WTC11 (cell line): ENCODE measurements around the gene FSTL4. TPM values are rescaled to one million over a fixed set of nuclear protein-coding genes. Genes with fewer than 3 reads are reported as not detected.
A peak's percentile ranks its signal among the peaks of the same experiment; 100 is the strongest.

ENCODE experiments used
- ATAC-seq: fragments of 200-7000 bp; cut with Tn5 transposase; 2 replicates; pipeline ENCODE4 v1.10.0; 2021; ENCODE audit warnings: mild to moderate bottlenecking, moderate library complexity
- CTCF ChIA-PET: fragments of 300-600 bp; sonication (Branson Sonifier 250); formaldehyde crosslinking; loops from one replicate; lab custom pipeline; 2021; ENCODE audit warnings: antibody characterized with exemption; lab: Charles Lee
- POLR2A ChIA-PET: fragments of 350-600 bp; sonication (Branson Sonifier 250); formaldehyde crosslinking; loops from one replicate; lab custom pipeline; 2021; ENCODE audit warnings: antibody characterized with exemption; lab: Charles Lee
- DNase-seq: peaks from one replicate; pipeline ENCODE4 v3.0.0; 2021; ENCODE audit warnings: low spot score
- H3K27ac Mint-ChIP-seq: 2 replicates; pipeline ENCODE4 v1.8.0; 2021; ENCODE audit warnings: mixed read lengths
- H3K27me3 Mint-ChIP-seq: 2 replicates; pipeline ENCODE4 v1.8.0; 2021; ENCODE audit warnings: low read depth, mild to moderate bottlenecking, moderate library complexity, mixed read lengths
- H3K36me3 Mint-ChIP-seq: 2 replicates; pipeline ENCODE4 v1.8.0; 2021; ENCODE audit warnings: mixed read lengths
- H3K4me1 Mint-ChIP-seq: 2 replicates; pipeline ENCODE4 v1.8.0; 2022; ENCODE audit warnings: mixed read lengths
- H3K4me3 Mint-ChIP-seq: 2 replicates; pipeline ENCODE4 v1.8.0; 2021; ENCODE audit warnings: mild to moderate bottlenecking, moderate library complexity, mixed read lengths
- H3K9me3 Mint-ChIP-seq: 2 replicates; pipeline ENCODE4 v1.8.0; 2021; ENCODE audit warnings: mixed read lengths
- CREB1 ChIP-seq: sonication (generic); formaldehyde crosslinking; IDR thresholded peaks from 2 replicates; pipeline ENCODE4 v1.8.0; 2023; ENCODE audit warnings: mild to moderate bottlenecking, missing genetic modification reagents
- CREM ChIP-seq: sonication (generic); formaldehyde crosslinking; IDR thresholded peaks from 2 replicates; pipeline ENCODE4 v1.8.1; 2022; ENCODE audit warnings: mild to moderate bottlenecking, missing genetic modification reagents, moderate library complexity
- EMX1 ChIP-seq: fragments of 250-450 bp; sonication (Bioruptor Pico); IDR thresholded peaks from 2 replicates; pipeline ENCODE4 v1.8.0; 2021; ENCODE audit warnings: mild to moderate bottlenecking
- FOXJ3 ChIP-seq: sonication (generic); formaldehyde crosslinking; IDR thresholded peaks from 2 replicates; pipeline ENCODE4 v1.9.0; 2021; ENCODE audit warnings: missing genetic modification reagents, mild to moderate bottlenecking, borderline replicate concordance
- FOXP1 ChIP-seq: sonication (generic); formaldehyde crosslinking; IDR thresholded peaks from 2 replicates; pipeline ENCODE4 v1.8.0; 2022; ENCODE audit warnings: missing genetic modification reagents, mild to moderate bottlenecking, moderate library complexity, borderline replicate concordance
- JUN ChIP-seq: sonication (generic); formaldehyde crosslinking; IDR thresholded peaks from 2 replicates; pipeline ENCODE4 v1.8.0; 2023; ENCODE audit warnings: mild to moderate bottlenecking, missing genetic modification reagents
- NFATC4 ChIP-seq: fragments of 250-450 bp; sonication (Bioruptor Pico); IDR thresholded peaks from 2 replicates; pipeline ENCODE4 v1.9.0; 2021; ENCODE audit warnings: mild to moderate bottlenecking
- RELA ChIP-seq: sonication (generic); formaldehyde crosslinking; IDR thresholded peaks from 2 replicates; pipeline ENCODE4 v1.8.1; 2022; ENCODE audit warnings: missing genetic modification reagents, mild to moderate bottlenecking, borderline replicate concordance
- SMAD4 ChIP-seq: sonication (generic); formaldehyde crosslinking; IDR thresholded peaks from 2 replicates; pipeline ENCODE4 v1.8.0; 2022; ENCODE audit warnings: mild to moderate bottlenecking, missing genetic modification reagents
- TEAD4 ChIP-seq: sonication (generic); formaldehyde crosslinking; IDR thresholded peaks from 2 replicates; pipeline ENCODE4 v1.8.0; 2022; ENCODE audit warnings: mild to moderate bottlenecking, missing genetic modification reagents
- ZNF423 ChIP-seq: fragments of 250-450 bp; sonication (Bioruptor Pico); IDR thresholded peaks from 2 replicates; pipeline ENCODE4 v2.1.2; 2022; ENCODE audit warnings: mild to moderate bottlenecking, moderate library complexity
- total RNA-seq: library from RNA; stranded (reverse); gene quantifications from 3 replicates; pipeline ENCODE4 v1.2.3, GENCODE V29; 2021
- TF ChIP-seq, protein P1 (sequence below): sonication (generic); formaldehyde crosslinking; IDR thresholded peaks from 2 replicates; pipeline ENCODE4 v1.8.0; 2023; ENCODE audit warnings: missing genetic modification reagents
- TF ChIP-seq, protein P2 (sequence below): sonication (generic); formaldehyde crosslinking; conservative IDR thresholded peaks from 2 replicates; pipeline ENCODE4 v1.8.1; 2023; ENCODE audit warnings: mild to moderate bottlenecking, low read depth, missing genetic modification reagents, moderate library complexity
- TF ChIP-seq, protein P3 (sequence below): sonication (generic); formaldehyde crosslinking; IDR thresholded peaks from 2 replicates; pipeline ENCODE4 v1.8.0; 2023; ENCODE audit warnings: missing genetic modification reagents, mild to moderate bottlenecking, borderline replicate concordance
- TF ChIP-seq, protein P4 (sequence below): fragments of 250-450 bp; sonication (Bioruptor Pico); IDR thresholded peaks from 2 replicates; pipeline ENCODE4 v1.8.0; 2021; ENCODE audit warnings: mild to moderate bottlenecking
- TF ChIP-seq, protein P5 (sequence below): sonication (generic); formaldehyde crosslinking; IDR thresholded peaks from 2 replicates; pipeline ENCODE4 v1.8.1; 2022; ENCODE audit warnings: low read depth, missing genetic modification reagents, borderline replicate concordance

The FSTL4 gene
- total RNA-seq, 1 experiment from 2014 or later, result 6.1 TPM

DNA sequence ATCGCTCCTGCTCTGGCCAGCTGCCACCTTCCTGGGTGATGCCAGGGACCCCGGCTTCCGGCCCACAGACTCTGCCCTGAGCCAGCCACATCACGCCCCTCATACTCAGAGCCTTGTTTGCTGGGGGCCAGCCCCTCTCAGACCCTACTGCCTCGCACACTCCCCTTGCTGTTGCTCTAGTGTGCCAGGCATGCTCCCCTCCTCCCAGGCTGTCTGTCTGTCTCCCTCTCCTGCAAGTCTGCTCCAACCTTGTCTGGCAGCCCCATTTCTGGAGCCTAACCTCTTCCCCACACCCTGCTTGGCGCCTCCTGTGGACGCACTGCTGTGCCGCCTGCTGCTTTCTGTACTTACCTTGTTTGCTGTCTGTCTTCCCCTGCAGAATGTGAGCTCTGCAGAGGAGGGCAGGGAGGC, 375.8 kb downstream of the FSTL4 start:
- Mint-ChIP-seq H3K36me3 (peaks cover 3% of the 10 kb centered on the region; the same call in 1 of the 2 replicates), H3K4me1 (0 out of 2 replicates have a peak, but pooled peaks cover 4% of the 10 kb centered on the region), H3K9me3 (peaks cover 15% of the 10 kb centered on the region), H3K27me3 (no peaks in the 10 kb centered on the region), H3K4me3 (no peak overlapping the region), H3K27ac (no peak overlapping the region)
- DNase-seq (no peak), ATAC-seq (peak; percentile 74)
- ChIA-PET POLR2A (no interaction called here), CTCF (interaction anchor here (0.6 to 2.2 kb wide), 10 partner anchors 9 to 760 kb away, joined by 3 to 14 read pairs (median 5); no protein-coding TSS in a partner anchor)
- TF ChIP-seq ZNF423 (CRISPR knock-in tag) (0 out of 2 replicates have a peak, but pooled peaks have one; percentile 8), FOXP1 (CRISPR knock-in tag) (no peak), CREB1 (CRISPR knock-in tag) (no peak), SMAD4 (CRISPR knock-in tag) (no peak), JUN (no peak), TEAD4 (CRISPR knock-in tag) (no peak), FOXJ3 (CRISPR knock-in tag) (no peak), NFATC4 (CRISPR knock-in tag) (no peak)
- TF ChIP-seq, protein P1, sequence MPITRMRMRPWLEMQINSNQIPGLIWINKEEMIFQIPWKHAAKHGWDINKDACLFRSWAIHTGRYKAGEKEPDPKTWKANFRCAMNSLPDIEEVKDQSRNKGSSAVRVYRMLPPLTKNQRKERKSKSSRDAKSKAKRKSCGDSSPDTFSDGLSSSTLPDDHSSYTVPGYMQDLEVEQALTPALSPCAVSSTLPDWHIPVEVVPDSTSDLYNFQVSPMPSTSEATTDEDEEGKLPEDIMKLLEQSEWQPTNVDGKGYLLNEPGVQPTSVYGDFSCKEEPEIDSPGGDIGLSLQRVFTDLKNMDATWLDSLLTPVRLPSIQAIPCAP, result no peak

DNA sequence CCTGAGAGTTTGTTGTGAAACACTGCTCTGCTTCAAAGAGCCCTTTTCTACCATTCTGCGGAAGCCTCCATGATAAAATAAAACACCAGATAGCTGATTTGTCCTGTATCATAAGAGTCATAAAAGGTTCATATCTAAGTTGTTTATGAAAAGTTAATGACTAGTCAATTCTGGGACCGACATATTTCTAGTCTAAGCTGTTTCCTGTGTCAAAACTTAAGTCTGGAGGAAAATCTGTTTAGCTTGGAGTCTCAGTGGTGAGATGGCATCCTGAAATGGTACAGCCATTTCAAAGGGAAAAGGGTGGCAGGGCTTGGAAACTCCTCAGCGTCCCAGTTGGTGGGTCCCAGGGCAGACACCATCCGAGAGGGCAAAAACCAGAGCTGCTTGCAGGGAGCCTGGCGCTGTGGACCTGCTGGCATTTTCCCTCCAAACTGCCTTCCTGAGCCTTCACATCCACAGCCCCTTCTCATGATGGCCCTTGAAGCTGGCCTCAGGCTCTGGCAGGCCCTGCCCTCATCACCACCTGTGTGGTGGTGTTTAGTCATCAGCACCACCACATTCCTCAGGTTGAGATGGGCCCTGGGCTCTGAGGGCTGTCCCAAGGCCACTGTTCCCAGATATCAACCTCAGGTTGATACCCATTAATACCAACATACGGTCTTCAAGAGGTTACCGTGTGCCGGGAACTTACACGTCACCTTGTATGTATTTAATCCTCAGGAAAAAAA, 376.5 kb downstream of the FSTL4 start:
- H3K4me3 Mint-ChIP-seq, result no peak overlapping the region
- H3K9me3 Mint-ChIP-seq, result peaks cover 15% of the 10 kb centered on the region
- TF ChIP-seq, protein P2, sequence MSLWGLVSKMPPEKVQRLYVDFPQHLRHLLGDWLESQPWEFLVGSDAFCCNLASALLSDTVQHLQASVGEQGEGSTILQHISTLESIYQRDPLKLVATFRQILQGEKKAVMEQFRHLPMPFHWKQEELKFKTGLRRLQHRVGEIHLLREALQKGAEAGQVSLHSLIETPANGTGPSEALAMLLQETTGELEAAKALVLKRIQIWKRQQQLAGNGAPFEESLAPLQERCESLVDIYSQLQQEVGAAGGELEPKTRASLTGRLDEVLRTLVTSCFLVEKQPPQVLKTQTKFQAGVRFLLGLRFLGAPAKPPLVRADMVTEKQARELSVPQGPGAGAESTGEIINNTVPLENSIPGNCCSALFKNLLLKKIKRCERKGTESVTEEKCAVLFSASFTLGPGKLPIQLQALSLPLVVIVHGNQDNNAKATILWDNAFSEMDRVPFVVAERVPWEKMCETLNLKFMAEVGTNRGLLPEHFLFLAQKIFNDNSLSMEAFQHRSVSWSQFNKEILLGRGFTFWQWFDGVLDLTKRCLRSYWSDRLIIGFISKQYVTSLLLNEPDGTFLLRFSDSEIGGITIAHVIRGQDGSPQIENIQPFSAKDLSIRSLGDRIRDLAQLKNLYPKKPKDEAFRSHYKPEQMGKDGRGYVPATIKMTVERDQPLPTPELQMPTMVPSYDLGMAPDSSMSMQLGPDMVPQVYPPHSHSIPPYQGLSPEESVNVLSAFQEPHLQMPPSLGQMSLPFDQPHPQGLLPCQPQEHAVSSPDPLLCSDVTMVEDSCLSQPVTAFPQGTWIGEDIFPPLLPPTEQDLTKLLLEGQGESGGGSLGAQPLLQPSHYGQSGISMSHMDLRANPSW (CRISPR knock-in tag), result no peak
- TF ChIP-seq, protein P1, result no peak
- TF ChIP-seq RELA (CRISPR knock-in tag) (no peak), CREM (CRISPR knock-in tag) (no peak), SMAD4 (CRISPR knock-in tag) (no peak), EMX1 (CRISPR knock-in tag) (no peak)
- TF ChIP-seq, protein P3, sequence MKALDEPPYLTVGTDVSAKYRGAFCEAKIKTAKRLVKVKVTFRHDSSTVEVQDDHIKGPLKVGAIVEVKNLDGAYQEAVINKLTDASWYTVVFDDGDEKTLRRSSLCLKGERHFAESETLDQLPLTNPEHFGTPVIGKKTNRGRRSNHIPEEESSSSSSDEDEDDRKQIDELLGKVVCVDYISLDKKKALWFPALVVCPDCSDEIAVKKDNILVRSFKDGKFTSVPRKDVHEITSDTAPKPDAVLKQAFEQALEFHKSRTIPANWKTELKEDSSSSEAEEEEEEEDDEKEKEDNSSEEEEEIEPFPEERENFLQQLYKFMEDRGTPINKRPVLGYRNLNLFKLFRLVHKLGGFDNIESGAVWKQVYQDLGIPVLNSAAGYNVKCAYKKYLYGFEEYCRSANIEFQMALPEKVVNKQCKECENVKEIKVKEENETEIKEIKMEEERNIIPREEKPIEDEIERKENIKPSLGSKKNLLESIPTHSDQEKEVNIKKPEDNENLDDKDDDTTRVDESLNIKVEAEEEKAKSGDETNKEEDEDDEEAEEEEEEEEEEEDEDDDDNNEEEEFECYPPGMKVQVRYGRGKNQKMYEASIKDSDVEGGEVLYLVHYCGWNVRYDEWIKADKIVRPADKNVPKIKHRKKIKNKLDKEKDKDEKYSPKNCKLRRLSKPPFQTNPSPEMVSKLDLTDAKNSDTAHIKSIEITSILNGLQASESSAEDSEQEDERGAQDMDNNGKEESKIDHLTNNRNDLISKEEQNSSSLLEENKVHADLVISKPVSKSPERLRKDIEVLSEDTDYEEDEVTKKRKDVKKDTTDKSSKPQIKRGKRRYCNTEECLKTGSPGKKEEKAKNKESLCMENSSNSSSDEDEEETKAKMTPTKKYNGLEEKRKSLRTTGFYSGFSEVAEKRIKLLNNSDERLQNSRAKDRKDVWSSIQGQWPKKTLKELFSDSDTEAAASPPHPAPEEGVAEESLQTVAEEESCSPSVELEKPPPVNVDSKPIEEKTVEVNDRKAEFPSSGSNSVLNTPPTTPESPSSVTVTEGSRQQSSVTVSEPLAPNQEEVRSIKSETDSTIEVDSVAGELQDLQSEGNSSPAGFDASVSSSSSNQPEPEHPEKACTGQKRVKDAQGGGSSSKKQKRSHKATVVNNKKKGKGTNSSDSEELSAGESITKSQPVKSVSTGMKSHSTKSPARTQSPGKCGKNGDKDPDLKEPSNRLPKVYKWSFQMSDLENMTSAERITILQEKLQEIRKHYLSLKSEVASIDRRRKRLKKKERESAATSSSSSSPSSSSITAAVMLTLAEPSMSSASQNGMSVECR (CRISPR knock-in tag), result no peak
- TF ChIP-seq, protein P4, sequence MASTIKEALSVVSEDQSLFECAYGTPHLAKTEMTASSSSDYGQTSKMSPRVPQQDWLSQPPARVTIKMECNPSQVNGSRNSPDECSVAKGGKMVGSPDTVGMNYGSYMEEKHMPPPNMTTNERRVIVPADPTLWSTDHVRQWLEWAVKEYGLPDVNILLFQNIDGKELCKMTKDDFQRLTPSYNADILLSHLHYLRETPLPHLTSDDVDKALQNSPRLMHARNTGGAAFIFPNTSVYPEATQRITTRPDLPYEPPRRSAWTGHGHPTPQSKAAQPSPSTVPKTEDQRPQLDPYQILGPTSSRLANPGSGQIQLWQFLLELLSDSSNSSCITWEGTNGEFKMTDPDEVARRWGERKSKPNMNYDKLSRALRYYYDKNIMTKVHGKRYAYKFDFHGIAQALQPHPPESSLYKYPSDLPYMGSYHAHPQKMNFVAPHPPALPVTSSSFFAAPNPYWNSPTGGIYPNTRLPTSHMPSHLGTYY (CRISPR knock-in tag), result no peak
- TF ChIP-seq, protein P5, sequence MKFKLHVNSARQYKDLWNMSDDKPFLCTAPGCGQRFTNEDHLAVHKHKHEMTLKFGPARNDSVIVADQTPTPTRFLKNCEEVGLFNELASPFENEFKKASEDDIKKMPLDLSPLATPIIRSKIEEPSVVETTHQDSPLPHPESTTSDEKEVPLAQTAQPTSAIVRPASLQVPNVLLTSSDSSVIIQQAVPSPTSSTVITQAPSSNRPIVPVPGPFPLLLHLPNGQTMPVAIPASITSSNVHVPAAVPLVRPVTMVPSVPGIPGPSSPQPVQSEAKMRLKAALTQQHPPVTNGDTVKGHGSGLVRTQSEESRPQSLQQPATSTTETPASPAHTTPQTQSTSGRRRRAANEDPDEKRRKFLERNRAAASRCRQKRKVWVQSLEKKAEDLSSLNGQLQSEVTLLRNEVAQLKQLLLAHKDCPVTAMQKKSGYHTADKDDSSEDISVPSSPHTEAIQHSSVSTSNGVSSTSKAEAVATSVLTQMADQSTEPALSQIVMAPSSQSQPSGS (CRISPR knock-in tag), result no peak
- ChIA-PET POLR2A (interaction anchor here (0.6 to 0.9 kb wide), 2 partner anchors 9 to 12 kb away, joined by 3 read pairs; no protein-coding TSS in a partner anchor), CTCF (interaction anchor here (1.8 to 2.2 kb wide), 2 partner anchors 12 to 14 kb away, joined by 5 to 14 read pairs; no protein-coding TSS in a partner anchor)
- peaks cover 3% of the 10 kb centered on the region; the same call in 1 of the 2 replicates for H3K36me3 Mint-ChIP-seq
- no peak for DNase-seq
- no peaks in the 10 kb centered on the region for H3K27me3 Mint-ChIP-seq
- H3K27ac Mint-ChIP-seq, result no peak overlapping the region
- no peak for ATAC-seq
- 0 out of 2 replicates have a peak, but pooled peaks cover 4% of the 10 kb centered on the region for H3K4me1 Mint-ChIP-seq
